B cell (primary cell): ENCODE data around the gene NOXO1. TPM values are rescaled to one million over a fixed set of nuclear protein-coding genes. Genes with fewer than 3 reads are reported as not detected.
A peak's percentile ranks its signal among the peaks of the same experiment; 100 is the strongest.

Experiments
- ATAC-seq: fragments of 200-7000 bp; cut with Tn5 transposase; one replicate; pipeline ENCODE4 v1.10.0; 2021; ENCODE audit warnings: low read depth, mild to moderate bottlenecking, moderate number of reproducible peaks, moderate library complexity
- CTCF ChIA-PET: fragments of 350-600 bp; sonication (Branson Sonifier 250); formaldehyde crosslinking; loops from one replicate; lab custom pipeline; 2021; ENCODE audit warnings: antibody characterized with exemption, inconsistent platforms; lab: Charles Lee
- POLR2A ChIA-PET: fragments of 350-600 bp; sonication (Branson Sonifier 250); formaldehyde crosslinking; loops from one replicate; lab custom pipeline; 2021; ENCODE audit warnings: antibody characterized with exemption; lab: Charles Lee
- DNase-seq: peaks from one replicate; pipeline ENCODE4 v3.0.0; 2013
- H2AFZ ChIP-seq: 2 replicates; pipeline ENCODE4 v1.6.1; 2012; ENCODE audit warnings: mild to moderate bottlenecking, low read depth, low read length; ENCODE audit not compliant: insufficient read depth, poor library complexity, severe bottlenecking
- H3K27ac ChIP-seq, 2 donors: 1 replicate in 1 of 2; 2 replicates in 1 of 2; pipeline ENCODE4 v1.5.1; 2012 to 2013; ENCODE audit warnings: low read length in 2 of 2, mild to moderate bottlenecking in 2 of 2, moderate library complexity in 1 of 2
- H3K27me3 ChIP-seq, 4 experiments: fragments of 200-600 bp in 1 of 4; sonication (generic) in 1 of 4; replicated peaks in 1 of 4; 1 replicate in 2 of 4; 2 replicates in 2 of 4; pipeline versions ENCODE4 v1.6.1 to v1.7.0; 2013 to 2016; ENCODE audit warnings: low read length in 3 of 4, mild to moderate bottlenecking in 2 of 4, mixed read lengths in 1 of 4, moderate library complexity in 1 of 4; ENCODE audit not compliant: insufficient read depth in 4 of 4, control insufficient read depth in 3 of 4; ENCODE audit errors: control extremely low read depth in 1 of 4
- H3K36me3 ChIP-seq, 2 experiments: replicated peaks in 1 of 2; 1 replicate in 1 of 2; 2 replicates in 1 of 2; pipeline versions ENCODE4 v1.6.1 to v1.7.1; 2013; ENCODE audit warnings: low read length in 1 of 2; ENCODE audit not compliant: insufficient read depth in 2 of 2, control insufficient read depth in 1 of 2; ENCODE audit errors: control extremely low read depth in 1 of 2, extremely low read depth in 1 of 2
- H3K4me1 ChIP-seq, 2 donors: fragments of 200-600 bp in 1 of 2; sonication (generic) in 1 of 2; 1 replicate in 1 of 2; 2 replicates in 1 of 2; pipeline versions ENCODE4 v1.5.1 to v1.6.1; 2013 to 2017; ENCODE audit warnings: low read length in 2 of 2; ENCODE audit not compliant: control insufficient read depth in 2 of 2, insufficient read depth in 2 of 2
- H3K4me2 ChIP-seq: replicated peaks from 2 replicates; pipeline ENCODE3; 2012; ENCODE audit warnings: mild to moderate bottlenecking, low read depth, low read length; ENCODE audit not compliant: poor library complexity, severe bottlenecking
- H3K4me3 ChIP-seq, 5 experiments: fragments of 200-600 bp in 1 of 5; sonication (generic) in 1 of 5; 1 replicate in 3 of 5; 2 replicates in 2 of 5; pipeline versions ENCODE4 v1.5.1 to v1.7.0; 2011 to 2016; ENCODE audit warnings: low read length in 4 of 5, mild to moderate bottlenecking in 4 of 5, low read depth in 2 of 5, control low read depth in 1 of 5, moderate library complexity in 1 of 5; ENCODE audit not compliant: insufficient read depth in 1 of 5; ENCODE audit errors: control extremely low read depth in 1 of 5, extremely low read depth in 1 of 5
- H3K79me2 ChIP-seq: fragments of 200-600 bp; sonication (generic); one replicate; pipeline ENCODE4 v1.6.0; 2016; ENCODE audit warnings: low read length; ENCODE audit not compliant: control insufficient read depth, insufficient read depth
- H3K9ac ChIP-seq: fragments of 200-600 bp; sonication (generic); 2 replicates; pipeline ENCODE4 v1.6.1; 2017; ENCODE audit warnings: mild to moderate bottlenecking, low read length, moderate library complexity
- H3K9me3 ChIP-seq, 3 donors: one replicate each; pipeline versions ENCODE4 v1.6.1 to v1.7.1; 2013; ENCODE audit warnings: low read length in 2 of 3; ENCODE audit not compliant: control insufficient read depth in 2 of 3, insufficient read depth in 1 of 3; ENCODE audit errors: control extremely low read depth in 1 of 3
- H4K20me1 ChIP-seq: 2 replicates; pipeline ENCODE4 v1.6.0; 2012; ENCODE audit warnings: mild to moderate bottlenecking, low read length; ENCODE audit not compliant: insufficient read depth, control insufficient read depth, poor library complexity, severe bottlenecking
- H3K27ac Mint-ChIP-seq: one replicate; pipeline ENCODE4 v1.8.0; 2021; ENCODE audit warnings: mixed read lengths
- H3K27me3 Mint-ChIP-seq: one replicate; pipeline ENCODE4 v1.8.0; 2021; ENCODE audit warnings: mixed read lengths
- H3K4me1 Mint-ChIP-seq: one replicate; pipeline ENCODE4 v1.8.0; 2021; ENCODE audit warnings: mixed read lengths
- H3K4me3 Mint-ChIP-seq: one replicate; pipeline ENCODE4 v1.8.0; 2021; ENCODE audit warnings: mixed read lengths
- H3K9me3 Mint-ChIP-seq: one replicate; pipeline ENCODE4 v1.8.0; 2022; ENCODE audit warnings: mixed read lengths; ENCODE audit not compliant: insufficient read depth
- WGBS: methylation state at CpG from one replicate; pipeline ENCODE4 v1.1.5; 2013; ENCODE audit warnings: missing lambda C conversion rate; ENCODE audit not compliant: insufficient coverage; 5-methylcytosine and 5-hydroxymethylcytosine counted together
- intact Hi-C: fragments of 100-400 bp; cut with micrococcal nuclease; formaldehyde crosslinking; loops from one replicate; pipeline ENCODE4 v1.10.0; 2022
- polyA plus RNA-seq: library from polyadenylated mRNA; depleted of rRNA; stranded (reverse); fragments of >200 nt; gene quantifications from 2 replicates; pipeline ENCODE4 v1.2.3, GENCODE V29; 2012
- total RNA-seq, 2 donors: library from RNA; stranded (reverse); fragments of 120-200 nt in 1 of 2; gene quantifications; 1 replicate in 1 of 2; 2 replicates in 1 of 2; pipeline versions ENCODE4 v1.2.3 to v1.2.4, GENCODE V29; 2013 to 2022
- TF ChIP-seq, protein P1 (sequence below): fragments of 200-600 bp; IDR thresholded peaks from one replicate; pipeline ENCODE4 v1.8.0; 2022; ENCODE audit warnings: antibody characterized with exemption, mild to moderate bottlenecking

Gene NOXO1
- total and polyA plus RNA-seq, 2 donors (not counting 1 experiment from before 2014, with no cell fraction given), result 0.30 to 0.74 TPM

DNA sequence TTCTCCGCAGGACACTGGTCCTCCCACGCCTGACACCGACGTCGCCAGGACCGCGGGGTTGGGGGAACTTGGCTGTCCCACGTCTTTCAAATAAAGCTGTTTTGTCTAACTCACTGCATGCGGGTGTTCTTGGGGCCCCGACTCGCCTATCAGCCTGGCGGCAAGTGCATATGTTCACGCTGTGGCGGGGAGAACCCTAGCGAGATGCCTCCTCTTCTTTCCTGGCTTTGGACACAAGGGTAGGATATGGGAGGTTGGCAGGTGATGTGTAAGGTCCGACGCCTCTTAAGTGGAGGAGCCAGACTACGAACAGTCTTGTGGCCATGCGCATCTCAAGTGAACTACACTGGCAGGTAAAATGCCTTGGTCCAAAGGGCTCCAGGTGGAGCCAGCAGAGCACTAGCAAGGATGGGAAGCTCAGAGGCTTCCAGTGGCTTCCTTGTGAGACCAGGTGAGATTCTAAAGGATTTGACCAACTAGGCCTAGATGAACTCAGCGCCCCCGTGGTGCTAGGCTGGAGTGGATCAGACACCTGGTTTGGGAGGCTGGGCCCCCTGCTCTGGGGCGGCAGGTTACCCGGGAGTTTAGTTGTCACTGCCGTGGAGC is 15.8 kb downstream of the NOXO1 start:
- Histone ChIP-seq H3K9ac (peak overlapping the region; percentile 98), H3K4me2 (peak overlapping the region; percentile 90), H3K36me3 (peaks cover 0 to 29% of the 10 kb centered on the region in 2 experiments), H3K4me3 (peak overlapping the region; percentile 48 to 94 (median 76)), H2AFZ (peak overlapping the region; percentile 50), H3K79me2 (peaks cover 20% of the 10 kb centered on the region), H3K9me3 (no peaks in the 10 kb centered on the region), H3K27ac (peak overlapping the region; percentile 83 to 100), H3K4me1 (peaks cover 22 to 41% of the 10 kb centered on the region in 2 donors), H4K20me1 (peaks cover 23% of the 10 kb centered on the region), H3K27me3 (no peaks in the 10 kb centered on the region)
- peak overlapping the region; percentile 94 for H3K4me3 Mint-ChIP-seq
- peaks cover 34% of the 10 kb centered on the region for H3K4me1 Mint-ChIP-seq
- no peak for ATAC-seq
- 21% methylated on average over 23 of the region's 24 CpGs for WGBS
- TF ChIP-seq, protein P1, sequence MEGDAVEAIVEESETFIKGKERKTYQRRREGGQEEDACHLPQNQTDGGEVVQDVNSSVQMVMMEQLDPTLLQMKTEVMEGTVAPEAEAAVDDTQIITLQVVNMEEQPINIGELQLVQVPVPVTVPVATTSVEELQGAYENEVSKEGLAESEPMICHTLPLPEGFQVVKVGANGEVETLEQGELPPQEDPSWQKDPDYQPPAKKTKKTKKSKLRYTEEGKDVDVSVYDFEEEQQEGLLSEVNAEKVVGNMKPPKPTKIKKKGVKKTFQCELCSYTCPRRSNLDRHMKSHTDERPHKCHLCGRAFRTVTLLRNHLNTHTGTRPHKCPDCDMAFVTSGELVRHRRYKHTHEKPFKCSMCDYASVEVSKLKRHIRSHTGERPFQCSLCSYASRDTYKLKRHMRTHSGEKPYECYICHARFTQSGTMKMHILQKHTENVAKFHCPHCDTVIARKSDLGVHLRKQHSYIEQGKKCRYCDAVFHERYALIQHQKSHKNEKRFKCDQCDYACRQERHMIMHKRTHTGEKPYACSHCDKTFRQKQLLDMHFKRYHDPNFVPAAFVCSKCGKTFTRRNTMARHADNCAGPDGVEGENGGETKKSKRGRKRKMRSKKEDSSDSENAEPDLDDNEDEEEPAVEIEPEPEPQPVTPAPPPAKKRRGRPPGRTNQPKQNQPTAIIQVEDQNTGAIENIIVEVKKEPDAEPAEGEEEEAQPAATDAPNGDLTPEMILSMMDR, result no peak
- peak overlapping the region; percentile 97 for H3K27ac Mint-ChIP-seq
- no peaks in the 10 kb centered on the region for H3K9me3 Mint-ChIP-seq
- no peaks in the 10 kb centered on the region for H3K27me3 Mint-ChIP-seq
- ChIA-PET CTCF (interaction anchor here (1.0 to 2.0 kb wide), 2 partner anchors 22 to 26 kb away, joined by 3 to 6 read pairs; partner anchors contain the start of gene MSRB1), POLR2A (interaction anchor here (0.5 to 2.9 kb wide), 14 partner anchors 8 to 637 kb away, joined by 3 to 36 read pairs (median 4); partner anchors contain the start of genes GFER, MSRB1, PKD1 and TRAF7)
- intact Hi-C loops, result loop anchor here (2.0 kb wide), 4 partner anchors 25 to 189 kb away; partner anchors contain the start of genes TRAF7 and ZNF598
- no peak for DNase-seq
